SKM-1 treated with dmso at 0.1 percent for 144 hours (cell line): ENCODE data around the gene FAM186B.

Experiments
- DNase-seq: peaks from one replicate; lab custom pipeline; 2025; ENCODE audit not compliant: unreplicated experiment; lab: John Stamatoyannopoulos, UW

The FAM186B gene

DNA sequence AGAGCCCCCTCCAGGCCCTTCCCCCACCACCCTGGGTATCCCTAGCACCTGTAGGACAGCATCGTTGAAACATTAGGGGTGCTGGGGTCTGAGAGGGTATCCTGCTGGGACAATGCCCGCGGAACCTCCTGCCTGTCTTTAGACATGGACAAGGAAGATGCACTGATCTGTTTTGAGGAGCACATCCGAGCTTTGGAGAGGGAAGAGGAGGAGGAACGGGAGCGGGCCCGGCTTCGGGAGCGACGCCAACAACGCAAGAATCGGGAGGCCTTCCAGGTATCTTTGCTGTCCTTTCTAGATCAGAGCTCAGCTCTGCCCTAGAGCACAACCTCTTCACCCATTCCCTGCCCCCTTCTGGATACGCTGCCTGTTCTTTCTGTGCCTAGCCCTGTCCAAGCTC is 31.1 kb upstream of the FAM186B start:
- no peak for DNase-seq

DNA sequence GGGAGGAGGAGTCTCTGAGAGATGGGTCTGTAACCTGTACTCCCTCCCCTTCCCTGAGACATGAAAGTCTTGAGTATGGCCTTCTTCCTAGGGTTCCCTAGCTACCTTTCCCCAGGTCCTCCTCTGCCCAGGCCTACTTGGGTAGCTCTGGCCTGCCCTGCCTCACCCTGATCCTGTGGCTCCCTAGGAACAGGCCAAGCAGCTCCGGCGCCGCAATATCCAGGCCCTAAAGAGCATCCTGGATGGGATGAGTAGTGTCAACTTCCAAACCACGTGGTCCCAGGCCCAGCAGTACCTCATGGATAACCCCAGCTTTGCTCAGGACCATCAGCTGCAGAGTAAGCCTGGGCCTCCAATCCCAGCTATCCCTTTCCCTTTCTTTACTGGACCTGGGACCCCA is 30.2 kb upstream of the FAM186B start:
- no peak for DNase-seq

GRCh38 chr12:49635036-49635435 is 29.6 kb upstream of the FAM186B start:
- DNase-seq: no peak

- no peak for DNase-seq
Measured at GRCh38 chr12:49633703-49634345, 28.4 kb upstream of the FAM186B start.

DNA sequence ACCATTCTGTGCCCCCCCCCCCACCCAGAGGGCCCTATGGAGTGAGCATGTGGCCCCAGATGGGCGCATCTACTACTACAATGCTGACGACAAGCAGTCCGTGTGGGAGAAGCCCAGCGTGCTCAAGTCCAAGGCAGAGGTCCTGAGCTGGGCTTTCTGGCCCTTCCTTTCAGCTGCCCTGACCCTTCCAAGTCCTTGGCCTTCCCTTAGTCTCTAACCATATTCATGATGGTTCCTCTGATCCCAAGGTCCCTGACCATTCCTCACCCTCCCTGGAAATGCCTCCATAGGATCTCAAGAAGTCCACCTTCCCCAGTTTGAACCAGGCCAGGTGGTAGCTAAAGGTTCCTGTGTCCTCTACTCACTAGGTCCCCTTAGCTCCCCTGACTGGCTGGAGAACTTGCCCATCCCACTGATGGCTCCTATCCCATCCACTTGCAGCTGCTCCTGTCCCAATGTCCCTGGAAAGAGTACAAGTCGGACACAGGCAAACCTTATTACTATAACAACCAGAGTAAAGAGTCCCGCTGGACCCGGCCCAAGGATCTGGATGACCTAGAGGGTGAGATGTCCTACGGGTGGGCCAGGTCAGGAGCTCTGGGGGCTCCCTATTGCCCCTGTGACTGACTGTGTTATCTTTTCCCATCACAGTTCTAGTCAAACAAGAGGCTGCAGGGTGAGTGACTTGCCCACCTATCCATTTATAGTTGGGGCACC is 27.7 kb upstream of the FAM186B start:
- DNase-seq: no peak

- DNase-seq: no peak
Measured at GRCh38 chr12:49632401-49632800, 27.0 kb upstream of the FAM186B start.

DNA sequence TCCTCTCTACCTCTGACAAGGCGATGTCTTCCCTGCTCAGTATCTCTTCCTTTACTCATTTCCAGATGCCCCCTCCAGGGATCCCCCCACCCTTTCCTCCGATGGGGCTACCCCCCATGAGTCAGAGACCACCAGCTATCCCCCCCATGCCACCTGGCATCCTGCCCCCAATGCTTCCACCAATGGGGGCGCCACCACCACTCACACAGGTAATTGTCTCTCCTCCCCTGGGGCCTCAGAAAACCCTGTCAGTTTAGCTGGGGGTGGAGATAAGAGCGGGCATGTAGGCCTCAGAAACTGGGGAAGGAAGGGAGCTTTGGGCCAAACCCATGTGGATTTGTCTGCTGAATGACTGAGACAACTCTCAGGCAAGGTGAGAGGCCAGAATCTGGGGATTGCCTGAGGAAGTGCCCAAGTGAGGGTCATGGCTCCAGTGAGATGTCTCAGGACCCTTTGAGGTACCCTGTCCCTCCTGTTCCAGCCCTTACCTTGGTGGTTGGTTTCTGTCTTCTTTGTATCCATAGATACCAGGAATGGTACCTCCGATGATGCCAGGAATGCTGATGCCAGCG is 26.0 kb upstream of the FAM186B start:
- no peak for DNase-seq

DNA sequence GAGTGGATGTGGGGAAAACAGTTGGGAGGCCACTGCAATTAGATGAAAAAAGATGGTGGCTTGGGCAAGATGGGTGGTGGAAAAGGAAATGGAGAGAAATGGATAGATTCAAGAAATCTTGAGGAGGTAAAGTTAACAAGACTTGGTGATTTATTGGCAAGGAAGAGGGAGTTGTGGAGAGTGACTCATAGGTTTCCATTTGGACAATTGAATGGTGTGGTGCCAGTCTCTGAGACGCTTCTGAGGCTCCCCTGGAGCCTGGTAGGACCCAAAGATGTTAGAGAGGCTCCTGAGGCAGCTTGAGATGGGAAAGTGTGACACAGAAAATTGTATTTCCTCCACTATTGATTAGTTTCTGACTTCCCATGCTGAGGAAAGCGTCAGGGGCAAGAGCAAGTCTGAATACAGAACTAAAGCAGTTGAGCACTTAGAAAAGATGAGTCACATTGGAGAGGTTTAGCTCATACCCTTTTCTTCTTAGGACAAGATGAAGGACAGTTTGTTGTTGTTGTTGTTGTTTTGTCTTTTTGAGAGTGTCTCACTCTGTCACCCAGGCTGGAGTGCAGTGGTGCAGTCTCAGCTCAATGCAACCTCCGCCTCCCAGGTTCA is 22.4 kb upstream of the FAM186B start:
- no peak for DNase-seq

DNA sequence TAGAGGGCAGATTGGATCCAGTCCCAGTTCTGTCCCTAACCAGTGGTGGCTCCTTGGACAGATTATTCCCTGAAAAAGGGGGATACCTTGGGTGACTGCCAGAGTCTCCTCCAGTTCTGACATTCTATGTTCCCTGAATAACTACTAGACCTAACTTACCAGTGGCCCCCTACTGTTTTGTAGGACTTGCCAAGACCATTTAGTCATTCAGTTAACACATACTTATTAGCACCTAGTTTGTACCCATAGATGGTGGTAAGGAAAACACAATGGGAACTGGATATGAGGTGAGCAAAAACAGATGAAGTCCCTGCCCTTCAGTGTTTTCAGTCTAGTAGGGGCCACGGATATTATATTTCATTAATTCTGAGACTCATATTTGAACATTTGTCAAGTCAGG is 21.4 kb upstream of the FAM186B start:
- no peak for DNase-seq

- no peak for DNase-seq
Measured at GRCh38 chr12:49626169-49626835, 20.9 kb upstream of the FAM186B start.

DNA sequence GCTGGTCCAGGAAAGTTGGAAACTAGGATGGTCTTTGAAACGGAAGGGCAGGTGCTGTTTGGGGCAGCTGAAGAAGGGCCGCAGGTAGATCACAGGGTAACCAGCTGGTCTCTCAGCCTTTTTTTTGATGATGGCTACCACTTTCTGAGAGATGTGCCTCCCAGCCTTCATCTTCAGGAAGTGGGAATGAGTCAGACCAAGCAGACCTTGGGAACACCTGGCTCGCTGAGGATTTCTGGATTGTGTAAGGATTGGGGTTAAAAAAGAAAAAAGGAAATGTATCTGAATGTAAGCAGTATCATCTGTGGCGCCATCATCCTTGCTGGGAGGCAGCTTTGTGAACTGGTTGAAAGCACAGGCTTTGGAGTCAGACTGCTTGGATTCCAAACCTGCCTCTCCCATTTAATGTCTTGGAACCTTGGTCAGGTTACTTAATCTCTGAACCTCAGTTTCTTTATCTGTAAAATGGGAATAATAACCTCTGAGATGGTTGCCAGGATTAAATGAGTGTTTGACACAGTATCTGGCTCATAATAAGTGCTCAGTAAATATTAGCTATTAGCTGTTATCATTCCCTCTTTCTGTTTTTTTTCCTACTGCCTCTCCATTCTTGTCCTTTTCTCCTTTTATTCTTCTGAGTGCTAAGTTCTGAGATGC is 19.6 kb upstream of the FAM186B start:
- no peak for DNase-seq

GRCh38 chr12:49623142-49623904 is 17.9 kb upstream of the FAM186B start, which contains the start of gene PRPF40B:
Gene PRPF40B (plus strand): TSS chr12:49623561. CDS start chr12:49623591, 30 bp downstream.
- DNase-seq: peak; percentile 47

GRCh38 chr12:49622501-49623141 is 17.2 kb upstream of the FAM186B start:
- DNase-seq: no peak

DNA sequence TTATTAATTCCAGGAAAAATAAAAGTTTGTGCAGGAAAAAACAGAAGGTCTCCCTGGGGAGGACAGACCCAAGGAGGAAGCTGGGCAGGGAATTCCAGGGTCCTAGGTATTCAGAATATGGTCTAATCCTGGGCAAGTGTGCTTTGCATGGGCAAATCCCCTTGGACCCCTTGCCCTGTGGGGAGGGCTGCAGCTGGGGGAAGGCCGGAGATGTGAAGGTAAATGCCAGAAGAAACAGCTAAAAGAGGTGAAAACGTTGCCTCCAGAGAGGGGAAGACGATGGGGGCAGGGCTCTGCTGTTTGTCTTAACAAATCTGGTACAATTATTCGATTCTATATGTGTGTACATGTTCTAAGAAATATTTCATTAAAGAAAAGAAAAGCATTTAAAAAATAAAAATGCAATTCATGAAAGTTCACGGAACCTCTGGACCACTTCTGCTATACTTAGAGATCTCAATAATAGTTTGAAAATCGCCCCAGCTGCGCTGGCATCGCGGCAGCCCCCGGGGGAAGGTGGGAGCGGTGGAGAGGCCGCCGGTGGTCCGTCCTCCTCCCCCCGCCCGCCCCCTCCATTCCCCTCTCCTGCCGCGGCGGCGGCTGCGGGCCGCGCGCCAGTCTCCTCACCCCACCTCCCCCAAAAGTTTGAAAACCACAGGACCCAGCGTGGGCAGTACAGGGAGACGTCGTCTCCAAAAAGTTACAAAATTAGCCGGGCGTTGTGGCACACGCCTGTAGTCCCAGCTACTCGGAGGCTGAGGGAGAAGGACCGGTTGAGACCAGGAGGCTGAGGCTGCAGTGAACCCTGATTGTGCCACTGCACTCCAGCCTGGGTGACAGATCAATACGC is 16.4 kb upstream of the FAM186B start:
- DNase-seq: no peak

GRCh38 chr12:49619286-49619685 is 13.8 kb upstream of the FAM186B start:
- DNase-seq: no peak

DNA sequence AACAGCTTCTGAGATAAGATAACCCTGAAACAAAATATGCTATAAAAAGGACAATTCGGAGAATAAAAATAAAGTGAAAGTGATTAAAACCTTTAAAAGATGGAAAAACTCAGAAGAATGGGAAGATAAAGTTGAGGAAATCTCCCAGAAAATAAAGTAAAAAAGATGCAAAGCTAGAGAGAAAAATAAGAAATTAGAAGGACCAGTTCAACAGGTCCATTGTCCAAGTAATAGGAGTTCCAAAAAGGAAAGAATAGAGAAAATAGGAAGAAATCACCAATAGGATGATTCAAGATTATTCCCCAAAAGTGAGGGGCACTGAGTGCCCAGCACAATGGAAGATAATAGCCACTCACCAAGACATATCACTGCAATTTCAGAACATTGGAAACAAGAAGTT is 13.1 kb upstream of the FAM186B start:
- DNase-seq: no peak

DNA sequence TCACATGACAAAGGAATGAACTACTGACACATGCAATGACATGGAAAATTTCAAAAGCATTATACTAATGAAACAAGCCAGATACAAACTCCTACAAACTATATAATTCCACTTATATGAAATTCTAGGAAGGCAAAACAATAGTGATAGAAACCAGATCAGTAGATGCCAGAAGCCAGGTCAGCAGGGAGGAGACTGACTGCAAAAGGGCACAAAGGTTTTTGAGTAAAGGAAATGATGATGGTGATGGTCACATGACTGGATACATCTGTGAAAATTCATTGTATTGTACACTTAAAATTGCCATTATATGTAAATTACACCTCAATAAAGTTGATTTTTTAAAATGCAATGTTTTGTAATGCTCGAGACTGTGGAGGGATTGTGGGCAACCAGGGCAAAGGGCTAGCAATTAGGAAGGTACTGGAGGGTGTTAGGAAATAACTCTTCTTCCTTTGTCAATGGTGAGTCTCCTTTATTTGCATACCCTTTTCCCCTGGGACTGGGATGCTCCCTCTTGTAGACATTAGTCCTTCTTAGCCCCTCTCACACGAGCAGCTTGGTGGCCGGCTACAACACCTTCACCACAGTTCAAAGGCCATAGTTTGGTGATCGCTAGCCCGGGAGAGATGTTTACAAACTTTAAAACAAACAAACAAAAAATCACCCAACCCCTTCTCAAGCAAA is 11.2 kb upstream of the FAM186B start:
- DNase-seq: no peak

- DNase-seq: no peak
Measured at GRCh38 chr12:49615725-49616124, 10.3 kb upstream of the FAM186B start.
